Forelimb muscle (tissue), 1 donor: ENCODE data around the gene PLK5. TPM values are rescaled to one million over a fixed set of nuclear protein-coding genes. Genes with fewer than 3 reads are reported as not detected.
"Not testable (repeated sequence)": the region's sequence is repeated elsewhere in the genome, so short reads cannot be mapped to it uniquely, and the experiment has no call there.

Source experiments
- DNase-seq: peaks from one replicate; pipeline ENCODE4 v3.0.0-alpha.2; 2013; ENCODE audit warnings: low read depth
- polyA plus RNA-seq: library from polyadenylated mRNA; unstranded; fragments of 120-200 nt; gene quantifications from one replicate; pipeline ENCODE4 v1.2.1, GENCODE V29; 2013; ENCODE audit not compliant: insufficient read length

The PLK5 gene
- polyA plus RNA-seq: 0.20 TPM

GRCh38 chr19:1523412-1524286 is at the start of gene PLK5:
TSS of gene PLK5 (plus strand) at chr19:1524077. CDS start at chr19:1526997, 2,920 bp downstream.
- DNase-seq: no peak

- no peak for DNase-seq
These were observed 49.0 kb upstream of the PLK5 start for GRCh38 chr19:1474765-1475351.

- no peak for DNase-seq
These were observed 48.0 kb upstream of the PLK5 start for GRCh38 chr19:1475751-1476437.

GRCh38 chr19:1477056-1477455 is 46.8 kb upstream of the PLK5 start:
- not testable (repeated sequence) for DNase-seq

- peak; percentile 81 for DNase-seq
These were observed 44.8 kb upstream of the PLK5 start, which contains the start of gene C19orf25 for GRCh38 chr19:1478934-1479707. TSS of gene C19orf25 (minus strand) at chr19:1479215. CDS start at chr19:1478903, 312 bp downstream.

GRCh38 chr19:1481224-1481892 is 42.5 kb upstream of the PLK5 start:
- no peak for DNase-seq

- no peak for DNase-seq
These were observed 42.0 kb upstream of the PLK5 start for GRCh38 chr19:1481893-1482360.

GRCh38 chr19:1482361-1483130 is 41.3 kb upstream of the PLK5 start:
- no peak for DNase-seq

- DNase-seq: no peak
These were observed 40.5 kb upstream of the PLK5 start for GRCh38 chr19:1483131-1483978.

GRCh38 chr19:1483979-1484428 is 39.9 kb upstream of the PLK5 start:
- no peak for DNase-seq

- DNase-seq: no peak
These were observed 36.9 kb upstream of the PLK5 start for GRCh38 chr19:1486720-1487575.

- DNase-seq: no peak
These were observed 36.1 kb upstream of the PLK5 start for GRCh38 chr19:1487576-1488281.

- no peak for DNase-seq
These were observed 35.6 kb upstream of the PLK5 start for GRCh38 chr19:1488282-1488601.

- DNase-seq: no peak
These were observed 34.2 kb upstream of the PLK5 start for GRCh38 chr19:1489463-1490310.

- peak; percentile 95 for DNase-seq
These were observed 33.4 kb upstream of the PLK5 start, which contains the start of gene PCSK4 for GRCh38 chr19:1490311-1491113. TSS of gene PCSK4 (minus strand) at chr19:1490350. CDS start at chr19:1490346, 4 bp downstream.
